GM12872 (cell line): ENCODE measurements around the gene D2HGDH.

Experiments used
- TF ChIP-seq, protein P1 (sequence below): IDR thresholded peaks from 3 replicates; pipeline ENCODE4 v1.5.1; 2011; ENCODE audit warnings: low read depth, mild to moderate bottlenecking, low read length, moderate library complexity; ENCODE audit not compliant: insufficient read depth

Gene D2HGDH

DNA sequence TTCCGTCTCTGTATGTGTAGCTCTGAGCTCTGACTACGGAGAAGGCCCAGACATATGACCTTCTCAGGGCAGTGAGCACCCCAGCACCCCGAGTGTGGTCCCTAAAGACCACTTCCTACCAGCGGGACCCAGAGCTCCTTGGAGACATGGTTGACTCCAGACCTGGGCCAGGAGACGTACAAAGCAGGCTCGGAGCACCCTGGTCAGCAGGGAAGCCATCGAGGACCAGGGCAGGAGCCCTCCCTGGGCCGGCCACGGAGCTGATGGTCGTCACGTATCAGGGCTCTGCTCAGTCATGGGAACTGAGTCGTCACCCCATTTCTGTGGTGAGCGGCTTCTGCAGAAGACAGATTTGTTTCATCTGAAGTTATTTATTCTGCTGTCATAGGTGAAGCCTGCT, 61.8 kb downstream of the D2HGDH start:
- TF ChIP-seq, protein P1, sequence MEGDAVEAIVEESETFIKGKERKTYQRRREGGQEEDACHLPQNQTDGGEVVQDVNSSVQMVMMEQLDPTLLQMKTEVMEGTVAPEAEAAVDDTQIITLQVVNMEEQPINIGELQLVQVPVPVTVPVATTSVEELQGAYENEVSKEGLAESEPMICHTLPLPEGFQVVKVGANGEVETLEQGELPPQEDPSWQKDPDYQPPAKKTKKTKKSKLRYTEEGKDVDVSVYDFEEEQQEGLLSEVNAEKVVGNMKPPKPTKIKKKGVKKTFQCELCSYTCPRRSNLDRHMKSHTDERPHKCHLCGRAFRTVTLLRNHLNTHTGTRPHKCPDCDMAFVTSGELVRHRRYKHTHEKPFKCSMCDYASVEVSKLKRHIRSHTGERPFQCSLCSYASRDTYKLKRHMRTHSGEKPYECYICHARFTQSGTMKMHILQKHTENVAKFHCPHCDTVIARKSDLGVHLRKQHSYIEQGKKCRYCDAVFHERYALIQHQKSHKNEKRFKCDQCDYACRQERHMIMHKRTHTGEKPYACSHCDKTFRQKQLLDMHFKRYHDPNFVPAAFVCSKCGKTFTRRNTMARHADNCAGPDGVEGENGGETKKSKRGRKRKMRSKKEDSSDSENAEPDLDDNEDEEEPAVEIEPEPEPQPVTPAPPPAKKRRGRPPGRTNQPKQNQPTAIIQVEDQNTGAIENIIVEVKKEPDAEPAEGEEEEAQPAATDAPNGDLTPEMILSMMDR, result no peak

DNA sequence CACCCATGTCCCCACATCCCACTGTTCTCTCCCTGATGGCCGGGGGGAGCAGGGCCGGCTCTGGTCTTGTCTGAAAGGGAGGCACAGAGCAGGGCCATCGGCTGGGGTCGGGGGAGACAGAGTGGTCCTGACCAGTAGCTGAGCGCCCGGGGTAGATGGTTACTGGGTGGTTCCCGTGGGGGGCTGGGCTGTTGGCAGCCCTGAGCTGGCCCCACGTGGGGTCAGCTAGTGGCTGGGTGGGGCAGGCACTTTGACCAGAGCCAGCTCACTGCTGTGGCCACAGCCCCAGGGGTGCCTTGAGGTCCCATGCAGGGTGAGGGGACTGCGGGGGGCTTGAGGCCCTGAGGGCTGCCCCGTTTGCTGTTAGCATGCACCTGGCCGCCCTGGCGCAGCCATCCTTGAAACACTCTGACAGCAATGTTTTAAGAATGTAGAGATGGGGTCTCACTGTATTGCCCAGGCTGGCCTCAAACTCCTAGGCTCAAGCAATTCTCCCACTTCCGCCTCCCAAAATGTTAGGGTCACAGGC, 62.2 kb downstream of the D2HGDH start:
- TF ChIP-seq, protein P1, result no peak

DNA sequence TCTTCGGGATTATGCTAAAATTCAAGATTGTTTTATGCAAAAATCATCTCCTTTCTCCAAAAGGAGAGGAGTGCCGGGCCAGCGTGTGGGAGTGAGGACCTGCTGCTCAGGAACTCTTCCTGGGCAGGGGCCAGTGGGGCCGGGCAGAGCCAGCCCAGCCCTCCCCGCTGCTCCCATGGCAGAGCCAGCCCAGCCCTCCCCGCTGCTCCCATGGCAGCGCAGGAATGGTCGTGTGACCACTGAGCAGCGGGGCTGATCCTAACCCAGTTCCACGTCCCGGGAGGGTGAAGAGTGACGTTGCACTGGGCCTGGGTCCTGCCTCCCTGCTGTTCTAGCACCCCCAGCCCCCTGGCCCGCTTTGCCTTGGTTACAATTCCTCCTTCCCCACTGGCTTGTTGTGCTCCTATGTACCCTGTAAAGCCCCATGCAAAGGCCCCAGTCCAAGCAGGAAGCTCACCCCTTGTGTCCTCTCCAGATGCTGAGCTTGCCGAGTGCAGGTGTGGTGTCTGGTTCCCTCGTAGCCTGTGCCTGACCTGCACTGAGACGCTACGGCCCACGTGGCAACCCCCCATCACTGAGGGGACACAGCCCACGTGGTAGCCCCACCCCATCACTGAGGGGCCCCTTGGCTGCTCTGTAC, 63.1 kb downstream of the D2HGDH start:
- TF ChIP-seq, protein P1, result no peak

DNA sequence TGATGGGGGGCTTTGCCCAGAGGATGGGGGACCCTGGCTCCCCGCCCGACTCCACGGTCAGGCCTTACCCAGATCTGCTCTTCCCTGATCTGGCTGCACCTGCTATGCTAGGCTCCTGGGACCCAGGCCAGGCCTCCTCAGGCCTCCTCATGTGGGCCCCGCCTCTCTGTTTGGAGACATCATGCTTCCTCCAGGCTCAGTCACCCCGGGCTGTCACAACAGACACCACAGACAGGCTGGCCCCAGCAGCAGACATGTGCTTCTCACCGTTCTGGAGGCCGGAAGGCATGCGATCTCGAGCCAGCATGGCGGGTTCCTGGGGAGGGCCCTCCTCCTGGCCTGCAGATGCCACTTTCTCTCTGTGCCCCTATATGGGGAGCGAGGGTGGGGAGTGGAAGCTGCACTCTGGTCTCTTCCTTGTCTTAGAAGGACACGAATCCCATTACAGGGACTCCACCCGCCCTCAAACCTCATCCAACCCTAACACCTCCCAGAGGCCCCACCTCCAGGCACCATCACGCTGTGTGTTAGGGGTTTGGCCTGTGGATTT, 63.7 kb downstream of the D2HGDH start:
- TF ChIP-seq, protein P1, result no peak

DNA sequence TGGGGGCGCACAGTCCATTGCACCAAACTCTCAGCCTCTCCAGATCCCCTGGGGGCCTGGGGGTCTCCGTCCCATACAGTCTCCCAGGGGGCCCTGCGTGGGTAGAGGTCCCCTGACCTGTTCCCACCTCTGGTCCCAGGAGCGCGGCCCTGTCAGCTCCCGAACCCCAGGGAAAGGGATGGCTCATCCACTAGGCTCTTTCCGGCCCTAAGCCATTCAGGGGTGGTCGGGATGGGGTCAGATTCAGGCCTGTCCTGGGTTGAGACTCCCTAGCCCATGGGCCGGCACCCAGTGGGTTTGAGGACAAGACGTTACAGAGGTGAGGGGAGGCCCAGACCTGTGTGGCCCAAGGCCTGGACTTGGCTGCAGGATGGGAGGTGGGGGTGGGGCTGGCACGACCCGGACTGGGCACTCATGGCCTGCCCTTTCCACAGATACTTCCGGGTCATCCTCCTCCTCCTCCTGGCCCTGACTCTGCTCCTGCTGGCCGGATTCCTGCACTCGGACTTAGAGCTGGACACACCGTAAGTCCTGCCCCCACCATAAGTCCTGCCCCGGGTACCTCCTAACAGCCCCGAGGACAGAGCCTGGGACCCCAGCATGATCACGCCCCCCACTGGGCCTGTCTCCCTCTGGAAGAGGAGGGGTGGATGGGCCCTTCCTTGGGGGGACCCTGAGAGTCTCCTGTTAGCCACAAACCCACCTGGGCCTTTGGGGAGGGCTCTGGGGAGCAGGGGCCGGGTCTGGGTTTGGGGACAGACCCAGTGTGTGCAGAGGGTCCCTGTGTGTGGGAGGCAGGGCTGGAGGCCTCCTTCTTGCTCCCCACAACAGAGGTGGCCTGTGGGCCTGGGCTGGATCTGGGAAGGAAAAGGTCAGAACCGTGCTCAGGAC, 64.4 kb downstream of the D2HGDH start:
- TF ChIP-seq, protein P1, result no peak

DNA sequence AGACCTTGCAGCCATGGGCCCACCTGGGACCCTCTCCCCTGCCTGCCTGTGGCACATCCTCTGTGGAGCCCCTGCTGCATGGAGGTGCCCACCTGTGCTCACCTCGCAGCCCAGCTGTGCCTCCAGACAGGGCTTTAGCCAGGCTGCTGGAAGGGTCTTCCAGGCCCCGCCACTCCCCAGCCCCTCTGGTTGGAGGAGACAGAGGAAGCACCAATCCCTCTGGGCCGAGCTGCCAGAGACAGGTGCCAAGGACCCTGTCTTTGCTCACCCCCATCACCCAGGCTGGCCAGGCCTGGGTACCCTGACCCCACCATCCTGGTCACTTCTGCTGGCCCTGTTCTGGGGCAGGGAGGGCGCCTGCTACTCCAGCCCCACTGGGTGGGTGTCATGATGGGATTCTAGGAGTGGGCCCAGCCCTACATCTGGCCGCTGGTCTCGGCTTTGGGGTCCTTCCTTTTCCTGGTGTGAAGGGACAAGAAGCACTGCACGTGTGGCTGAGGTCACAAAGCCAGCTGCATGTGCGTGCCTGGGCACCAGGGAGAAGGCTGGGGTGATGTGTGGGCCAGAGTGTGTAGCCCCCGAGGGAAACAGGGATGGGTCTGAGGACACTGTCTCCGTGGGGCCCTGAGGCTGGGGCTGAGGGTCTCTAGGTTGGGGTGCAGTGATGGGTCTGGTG, 65.2 kb downstream of the D2HGDH start:
- TF ChIP-seq, protein P1, result no peak
